ENCODE results near the gene MGST1.

GRCh38 chr12:16300736-16301135, 46.7 kb upstream of the MGST1 start:
- no peak for TF ChIP-seq GATA2 (IDR thresholded peaks at IDR 0.05; ENCODE audit: low read depth, low read length)
- no peak for TF ChIP-seq GATA3 (IDR thresholded peaks at IDR 0.05; ENCODE audit: low read depth, low read length)
